WTC11 (cell line): ENCODE measurements around the gene WWOX. TPM values are rescaled to one million over a fixed set of nuclear protein-coding genes. Genes with fewer than 3 reads are reported as not detected.

ENCODE experiments used
- ATAC-seq: fragments of 200-7000 bp; cut with Tn5 transposase; 2 replicates; pipeline ENCODE4 v1.10.0; 2021; ENCODE audit warnings: mild to moderate bottlenecking, moderate library complexity
- CTCF ChIA-PET: fragments of 300-600 bp; sonication (Branson Sonifier 250); formaldehyde crosslinking; loops from one replicate; lab custom pipeline; 2021; ENCODE audit warnings: antibody characterized with exemption; lab: Charles Lee
- POLR2A ChIA-PET: fragments of 350-600 bp; sonication (Branson Sonifier 250); formaldehyde crosslinking; loops from one replicate; lab custom pipeline; 2021; ENCODE audit warnings: antibody characterized with exemption; lab: Charles Lee
- DNase-seq: peaks from one replicate; pipeline ENCODE4 v3.0.0; 2021; ENCODE audit warnings: low spot score
- H3K27ac Mint-ChIP-seq: 2 replicates; pipeline ENCODE4 v1.8.0; 2021; ENCODE audit warnings: mixed read lengths
- H3K27me3 Mint-ChIP-seq: 2 replicates; pipeline ENCODE4 v1.8.0; 2021; ENCODE audit warnings: low read depth, mild to moderate bottlenecking, moderate library complexity, mixed read lengths
- H3K36me3 Mint-ChIP-seq: 2 replicates; pipeline ENCODE4 v1.8.0; 2021; ENCODE audit warnings: mixed read lengths
- H3K4me1 Mint-ChIP-seq: 2 replicates; pipeline ENCODE4 v1.8.0; 2022; ENCODE audit warnings: mixed read lengths
- H3K4me3 Mint-ChIP-seq: 2 replicates; pipeline ENCODE4 v1.8.0; 2021; ENCODE audit warnings: mild to moderate bottlenecking, moderate library complexity, mixed read lengths
- H3K9me3 Mint-ChIP-seq: 2 replicates; pipeline ENCODE4 v1.8.0; 2021; ENCODE audit warnings: mixed read lengths
- AFF4 ChIP-seq: sonication (generic); formaldehyde crosslinking; IDR thresholded peaks from 2 replicates; pipeline ENCODE4 v1.8.1; 2023; ENCODE audit warnings: mild to moderate bottlenecking, missing genetic modification reagents, borderline replicate concordance
- AR ChIP-seq: fragments of 250-450 bp; sonication (Bioruptor Pico); IDR thresholded peaks from 2 replicates; pipeline ENCODE4 v1.9.0; 2021; ENCODE audit warnings: mild to moderate bottlenecking
- ATF6 ChIP-seq: sonication (generic); formaldehyde crosslinking; IDR thresholded peaks from 2 replicates; pipeline ENCODE4 v1.8.1; 2023; ENCODE audit warnings: mild to moderate bottlenecking, missing genetic modification reagents
- CREM ChIP-seq: sonication (generic); formaldehyde crosslinking; IDR thresholded peaks from 2 replicates; pipeline ENCODE4 v1.8.1; 2022; ENCODE audit warnings: mild to moderate bottlenecking, missing genetic modification reagents, moderate library complexity
- E2F5 ChIP-seq: sonication (generic); formaldehyde crosslinking; IDR thresholded peaks from 2 replicates; pipeline ENCODE4 v1.8.1; 2022; ENCODE audit warnings: mild to moderate bottlenecking, moderate library complexity, missing genetic modification reagents
- ESRRA ChIP-seq: sonication (generic); formaldehyde crosslinking; IDR thresholded peaks from 2 replicates; pipeline ENCODE4 v1.8.1; 2022; ENCODE audit warnings: mild to moderate bottlenecking, missing genetic modification reagents, borderline replicate concordance
- FOXK1 ChIP-seq: sonication (generic); formaldehyde crosslinking; IDR thresholded peaks from 2 replicates; pipeline ENCODE4 v1.8.0; 2022; ENCODE audit warnings: mild to moderate bottlenecking, moderate library complexity, missing genetic modification reagents
- GTF2I ChIP-seq: fragments of 250-450 bp; sonication (Bioruptor Pico); conservative IDR thresholded peaks from 2 replicates; pipeline ENCODE4 v1.4.0; 2021; ENCODE audit warnings: mild to moderate bottlenecking
- JUN ChIP-seq: sonication (generic); formaldehyde crosslinking; IDR thresholded peaks from 2 replicates; pipeline ENCODE4 v1.8.0; 2023; ENCODE audit warnings: mild to moderate bottlenecking, missing genetic modification reagents
- NFYB ChIP-seq: sonication (generic); formaldehyde crosslinking; conservative IDR thresholded peaks from 2 replicates; pipeline ENCODE4 v1.8.0; 2022; ENCODE audit warnings: low read depth, missing genetic modification reagents
- NR2C2 ChIP-seq: sonication (generic); formaldehyde crosslinking; IDR thresholded peaks from 2 replicates; pipeline ENCODE4 v1.8.0; 2022; ENCODE audit warnings: mild to moderate bottlenecking, missing genetic modification reagents
- NR3C1 ChIP-seq: sonication (generic); formaldehyde crosslinking; conservative IDR thresholded peaks from 2 replicates; pipeline ENCODE4 v1.8.1; 2023; ENCODE audit warnings: low read depth, mild to moderate bottlenecking, missing genetic modification reagents
- RELA ChIP-seq: sonication (generic); formaldehyde crosslinking; IDR thresholded peaks from 2 replicates; pipeline ENCODE4 v1.8.1; 2022; ENCODE audit warnings: missing genetic modification reagents, mild to moderate bottlenecking, borderline replicate concordance
- RORB ChIP-seq: fragments of 250-450 bp; sonication (Bioruptor Pico); IDR thresholded peaks from 2 replicates; pipeline ENCODE4 v1.9.0; 2021; ENCODE audit warnings: mild to moderate bottlenecking
- SMAD3 ChIP-seq: sonication (generic); formaldehyde crosslinking; IDR thresholded peaks from 2 replicates; pipeline ENCODE4 v1.8.0; 2022; ENCODE audit warnings: missing genetic modification reagents, mild to moderate bottlenecking, borderline replicate concordance
- SMAD4 ChIP-seq: sonication (generic); formaldehyde crosslinking; IDR thresholded peaks from 2 replicates; pipeline ENCODE4 v1.8.0; 2022; ENCODE audit warnings: mild to moderate bottlenecking, missing genetic modification reagents
- USF2 ChIP-seq: sonication (generic); formaldehyde crosslinking; IDR thresholded peaks from 2 replicates; pipeline ENCODE4 v1.8.1; 2023; ENCODE audit warnings: mild to moderate bottlenecking, missing genetic modification reagents, moderate library complexity
- ZNF232 ChIP-seq: sonication (generic); formaldehyde crosslinking; IDR thresholded peaks from 2 replicates; pipeline ENCODE4 v1.8.0; 2022; ENCODE audit warnings: mild to moderate bottlenecking, missing genetic modification reagents
- ZNF317 ChIP-seq: sonication (generic); formaldehyde crosslinking; IDR thresholded peaks from 2 replicates; pipeline ENCODE4 v1.8.1; 2023; ENCODE audit warnings: low read depth, mild to moderate bottlenecking, moderate library complexity, missing genetic modification reagents, borderline replicate concordance
- ZNF416 ChIP-seq: fragments of 250-450 bp; sonication (Bioruptor Pico); IDR thresholded peaks from 2 replicates; pipeline ENCODE4 v1.9.0; 2021; ENCODE audit warnings: mild to moderate bottlenecking, inconsistent platforms
- ZNF423 ChIP-seq: fragments of 250-450 bp; sonication (Bioruptor Pico); IDR thresholded peaks from 2 replicates; pipeline ENCODE4 v2.1.2; 2022; ENCODE audit warnings: mild to moderate bottlenecking, moderate library complexity
- ZNF671 ChIP-seq: fragments of 250-450 bp; sonication (Bioruptor Pico); IDR thresholded peaks from 2 replicates; pipeline ENCODE4 v1.8.0; 2021; ENCODE audit warnings: mild to moderate bottlenecking
- ZSCAN18 ChIP-seq: fragments of 250-450 bp; sonication (Bioruptor Pico); IDR thresholded peaks from 2 replicates; pipeline ENCODE4 v2.1.2; 2022; ENCODE audit warnings: mild to moderate bottlenecking, moderate library complexity
- total RNA-seq: library from RNA; stranded (reverse); gene quantifications from 3 replicates; pipeline ENCODE4 v1.2.3, GENCODE V29; 2021

WWOX gene
- total RNA-seq, 1 experiment from 2014 or later, result 15.7 TPM

GRCh38 chr16:79215289-79215688 lies 1115.8 kb downstream of the WWOX start:
- ChIA-PET CTCF (no interaction called here), POLR2A (no interaction called here)
- Mint-ChIP-seq H3K27me3 (no peaks in the 10 kb centered on the region), H3K4me1 (peaks cover 36% of the 10 kb centered on the region), H3K4me3 (no peak overlapping the region), H3K9me3 (peaks cover 9% of the 10 kb centered on the region), H3K36me3 (peaks cover 7% of the 10 kb centered on the region), H3K27ac (no peak overlapping the region)
- TF ChIP-seq CREM (CRISPR knock-in tag), result no peak
- no peak for TF ChIP-seq NFYB
- TF ChIP-seq ZNF317 (CRISPR knock-in tag), result no peak
- no peak for TF ChIP-seq NR2C2 (CRISPR knock-in tag)
- TF ChIP-seq ZNF416 (CRISPR knock-in tag), result no peak
- TF ChIP-seq ZSCAN18 (CRISPR knock-in tag), result no peak
- TF ChIP-seq FOXK1 (CRISPR knock-in tag), result no peak
- no peak for TF ChIP-seq E2F5 (CRISPR knock-in tag)
- no peak for TF ChIP-seq ZNF423 (CRISPR knock-in tag)
- TF ChIP-seq AR (CRISPR knock-in tag), result no peak
- TF ChIP-seq SMAD4 (CRISPR knock-in tag), result no peak
- TF ChIP-seq RELA (CRISPR knock-in tag), result no peak
- no peak for TF ChIP-seq ZNF671 (CRISPR knock-in tag)
- TF ChIP-seq NR3C1, result no peak
- no peak for TF ChIP-seq JUN
- TF ChIP-seq ESRRA (CRISPR knock-in tag), result no peak
- no peak for TF ChIP-seq GTF2I (CRISPR knock-in tag)
- TF ChIP-seq SMAD3 (CRISPR knock-in tag), result no peak
- TF ChIP-seq USF2 (CRISPR knock-in tag), result no peak
- TF ChIP-seq RORB (CRISPR knock-in tag), result no peak
- no peak for DNase-seq
- ATAC-seq, result no peak

- DNase-seq, result no peak
- Mint-ChIP-seq H3K27ac (no peak overlapping the region), H3K4me1 (peaks cover 19% of the 10 kb centered on the region)
- no peak for TF ChIP-seq ATF6 (CRISPR knock-in tag)
- no peak for TF ChIP-seq FOXK1 (CRISPR knock-in tag)
- no peak for TF ChIP-seq ZNF232
- no peak for TF ChIP-seq AFF4 (CRISPR knock-in tag)
Measured at GRCh38 chr16:79217375-79218011, 1118.0 kb downstream of the WWOX start.

More at GRCh38 chr16:79217375-79218011, 1118.0 kb downstream of the WWOX start:
- H3K4me3 Mint-ChIP-seq, result no peak overlapping the region
- ATAC-seq, result no peak
- H3K27me3 Mint-ChIP-seq, result no peaks in the 10 kb centered on the region
- H3K36me3 Mint-ChIP-seq, result peaks cover 7% of the 10 kb centered on the region
- H3K9me3 Mint-ChIP-seq, result peaks cover 9% of the 10 kb centered on the region
- CTCF ChIA-PET, result interaction anchor here (0.6 kb wide), 1 partner anchor 383 kb away, joined by 4 read pairs; the partner anchor contains the start of gene MAF
- POLR2A ChIA-PET, result interaction anchor here (0.6 to 0.7 kb wide), 2 partner anchors 36 to 778 kb away, joined by 3 to 5 read pairs; no protein-coding TSS in a partner anchor
